WERI-Rb-1 (cell line): ENCODE results near the gene BTBD17.

ENCODE experiments used
- DNase-seq: peaks from one replicate; pipeline ENCODE4 v3.0.0-alpha.2; 2020
- H3K27ac ChIP-seq: fragments of 250-450 bp; sonication (Bioruptor Pico); 2 replicates; pipeline ENCODE4 v1.5.1; 2020; ENCODE audit warnings: mild to moderate bottlenecking, moderate library complexity
- H3K27me3 ChIP-seq: fragments of 250-450 bp; sonication (Bioruptor Pico); 2 replicates; pipeline ENCODE4 v1.5.1; 2021; ENCODE audit warnings: mild to moderate bottlenecking, low read depth, moderate library complexity; ENCODE audit not compliant: insufficient read depth, severe bottlenecking
- H3K36me3 ChIP-seq: fragments of 250-450 bp; sonication (Bioruptor Pico); 2 replicates; pipeline ENCODE4 v1.5.1; 2020; ENCODE audit warnings: mild to moderate bottlenecking, moderate library complexity
- H3K4me3 ChIP-seq: 2 replicates; pipeline ENCODE4 v1.5.1; 2011; ENCODE audit warnings: low read depth, mild to moderate bottlenecking, control low read depth, low read length
- H3K9me3 ChIP-seq: fragments of 250-450 bp; sonication (Bioruptor Pico); 2 replicates; pipeline ENCODE4 v1.5.1; 2021; ENCODE audit warnings: mild to moderate bottlenecking, moderate library complexity; ENCODE audit not compliant: severe bottlenecking
- CTCF ChIP-seq: IDR thresholded peaks from 2 replicates; pipeline ENCODE4 v1.5.1; 2011; ENCODE audit warnings: low read depth, mild to moderate bottlenecking, control low read depth, inconsistent platforms, low read length

The BTBD17 gene

DNA sequence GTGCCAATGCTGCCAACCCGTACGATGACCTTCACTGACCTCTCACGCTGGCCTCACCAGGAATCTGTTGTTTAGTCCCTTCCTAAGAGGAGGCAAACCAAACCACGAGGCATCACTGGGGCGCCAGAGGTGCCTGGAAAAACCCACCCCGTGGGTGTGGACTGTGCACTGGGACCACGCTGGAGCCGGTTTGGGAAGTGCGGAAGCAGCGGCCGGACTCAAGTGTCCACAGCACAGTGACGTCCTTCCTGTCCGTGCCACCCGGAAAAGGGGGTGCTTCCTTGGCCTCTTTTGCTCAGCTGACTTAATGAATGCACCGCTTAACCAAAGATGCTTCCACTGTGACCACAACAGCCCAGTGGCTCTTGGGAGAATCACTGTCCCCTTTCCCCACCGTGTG is 44.6 kb downstream of the BTBD17 start:
- Histone ChIP-seq H3K27ac (no peak overlapping the region), H3K9me3 (peaks cover 5% of the 10 kb centered on the region), H3K27me3 (no peaks in the 10 kb centered on the region), H3K4me3 (no peak overlapping the region), H3K36me3 (no peaks in the 10 kb centered on the region)
- TF ChIP-seq CTCF, result no peak
- DNase-seq, result no peak

DNA sequence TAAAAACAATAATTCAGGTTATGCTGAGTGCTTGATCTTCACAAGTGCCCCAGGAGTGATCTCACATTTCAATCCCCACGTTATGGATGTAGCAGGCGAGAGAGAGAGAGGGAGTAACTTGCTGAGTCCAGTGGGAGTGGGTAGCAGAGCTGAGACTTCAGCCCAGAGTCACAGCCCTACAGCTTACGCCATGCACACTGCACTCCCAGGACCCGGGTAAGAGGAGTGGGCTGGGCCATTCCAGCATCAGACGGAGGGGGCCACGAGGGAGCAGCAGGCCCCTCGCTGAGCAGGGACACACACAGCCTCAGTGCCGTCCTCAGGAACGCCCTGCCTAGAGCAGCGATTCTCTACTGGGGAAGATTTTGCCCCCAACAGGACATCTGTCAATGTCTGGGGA is 45.4 kb downstream of the BTBD17 start:
- no peaks in the 10 kb centered on the region for H3K36me3 ChIP-seq
- H3K9me3 ChIP-seq, result peaks cover 9% of the 10 kb centered on the region
- no peaks in the 10 kb centered on the region for H3K27me3 ChIP-seq
- no peak for TF ChIP-seq CTCF
- no peak overlapping the region; the same call in 1 of the 2 replicates for H3K27ac ChIP-seq
- H3K4me3 ChIP-seq, result no peak overlapping the region
- DNase-seq, result no peak

DNA sequence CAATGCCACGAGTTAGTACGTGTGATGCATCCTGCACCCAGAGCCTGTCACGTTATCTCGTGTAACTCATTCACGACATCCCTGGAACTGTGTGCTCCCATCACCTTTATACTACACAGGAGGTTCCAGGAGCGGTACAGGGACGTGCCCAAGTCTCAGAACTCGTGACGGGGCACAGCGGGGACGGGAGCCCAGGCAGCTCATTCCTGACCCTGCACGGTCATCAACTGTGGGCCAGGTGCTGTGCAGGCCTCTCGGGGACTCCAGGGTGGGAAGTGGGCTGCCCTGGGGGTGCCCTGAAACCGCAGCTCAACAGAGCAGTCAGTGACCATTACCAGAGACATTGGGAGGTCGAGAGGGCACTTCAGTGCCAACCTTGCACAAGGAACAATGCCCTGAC is 46.8 kb downstream of the BTBD17 start:
- H3K27ac ChIP-seq, result no peak overlapping the region
- H3K9me3 ChIP-seq, result peaks cover 9% of the 10 kb centered on the region
- H3K27me3 ChIP-seq, result no peaks in the 10 kb centered on the region
- H3K36me3 ChIP-seq, result no peaks in the 10 kb centered on the region
- DNase-seq, result no peak
- H3K4me3 ChIP-seq, result no peak overlapping the region
- no peak for TF ChIP-seq CTCF

- no peak for DNase-seq
- Histone ChIP-seq H3K27me3 (no peaks in the 10 kb centered on the region), H3K9me3 (peaks cover 11% of the 10 kb centered on the region), H3K4me3 (no peak overlapping the region), H3K36me3 (no peaks in the 10 kb centered on the region), H3K27ac (no peak overlapping the region; the same call in 1 of the 2 replicates)
- no peak for TF ChIP-seq CTCF
These were observed 51.8 kb downstream of the BTBD17 start for GRCh38 chr17:74309902-74310301.

- no peak for TF ChIP-seq CTCF
- no peak for DNase-seq
- no peaks in the 10 kb centered on the region for H3K27me3 ChIP-seq
- H3K4me3 ChIP-seq, result no peak overlapping the region
- peak overlapping the region; percentile 12 for H3K27ac ChIP-seq
- no peaks in the 10 kb centered on the region for H3K36me3 ChIP-seq
- peaks cover 11% of the 10 kb centered on the region for H3K9me3 ChIP-seq
These were observed 53.5 kb downstream of the BTBD17 start for GRCh38 chr17:74307984-74308773.
